ENCODE results near the gene UNC45A. TPM values are rescaled to one million over a fixed set of nuclear protein-coding genes. Genes with fewer than 3 reads are reported as not detected.

Gene UNC45A
- total RNA-seq, 1 donor from 2014 or later = 102 TPM

DNA sequence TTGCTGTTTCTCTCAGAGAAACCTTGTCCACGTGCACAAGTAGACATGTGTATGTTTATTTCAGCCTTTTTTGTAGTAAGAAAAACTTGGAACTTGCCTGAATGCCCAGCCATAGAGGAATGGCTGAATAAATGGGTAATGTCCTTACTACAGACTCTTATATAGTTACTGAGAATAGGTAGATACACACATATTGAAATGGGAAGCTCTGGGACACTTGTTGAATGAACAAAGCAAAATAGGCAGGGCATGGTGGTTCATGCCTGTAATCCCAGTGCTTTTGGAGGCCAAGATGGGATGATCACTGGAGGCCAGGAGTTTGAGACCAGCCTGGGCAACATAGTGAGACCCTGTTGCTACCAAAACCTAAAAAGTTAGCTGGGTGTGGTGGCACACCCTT, 1.7 kb downstream of the UNC45A start:
- Mint-ChIP-seq H3K27ac (ENCODE audit: unreplicated experiment) (no peak overlapping the region), H3K9me3 (ENCODE audit: unreplicated experiment) (no peaks in the 10 kb centered on the region), H3K36me3 (ENCODE audit: low read depth, unreplicated experiment) (peaks cover 20% of the 10 kb centered on the region), H3K27me3 (ENCODE audit: unreplicated experiment) (peaks cover 2% of the 10 kb centered on the region), H3K4me3 (ENCODE audit: unreplicated experiment) (peak overlapping the region; percentile 90), H3K4me1 (ENCODE audit: unreplicated experiment) (peaks cover 16% of the 10 kb centered on the region)
- no peak for TF ChIP-seq CTCF (IDR thresholded peaks at IDR 0.05; ENCODE audit: unreplicated experiment)
- no peak for DNase-seq (ENCODE audit: low spot score)

GRCh38 chr15:90938261-90938660, 3.2 kb downstream of the UNC45A start:
- Mint-ChIP-seq H3K27me3 (ENCODE audit: unreplicated experiment) (no peaks in the 10 kb centered on the region), H3K4me3 (ENCODE audit: unreplicated experiment) (peak overlapping the region; percentile 19), H3K27ac (ENCODE audit: unreplicated experiment) (no peak overlapping the region), H3K4me1 (ENCODE audit: unreplicated experiment) (peaks cover 16% of the 10 kb centered on the region), H3K9me3 (ENCODE audit: unreplicated experiment) (no peaks in the 10 kb centered on the region), H3K36me3 (ENCODE audit: low read depth, unreplicated experiment) (peaks cover 20% of the 10 kb centered on the region)
- no peak for TF ChIP-seq CTCF (IDR thresholded peaks at IDR 0.05; ENCODE audit: unreplicated experiment)
- DNase-seq (ENCODE audit: low spot score) = no peak

- peaks cover 10% of the 10 kb centered on the region for H3K4me1 Mint-ChIP-seq (ENCODE audit: unreplicated experiment)
- H3K27ac Mint-ChIP-seq (ENCODE audit: unreplicated experiment) = no peak overlapping the region
- no peaks in the 10 kb centered on the region for H3K9me3 Mint-ChIP-seq (ENCODE audit: unreplicated experiment)
- TF ChIP-seq CTCF (IDR thresholded peaks at IDR 0.05; ENCODE audit: unreplicated experiment) = no peak
- DNase-seq (ENCODE audit: low spot score) = no peak
- no peak overlapping the region for H3K4me3 Mint-ChIP-seq (ENCODE audit: unreplicated experiment)
- peaks cover 25% of the 10 kb centered on the region for H3K36me3 Mint-ChIP-seq (ENCODE audit: low read depth, unreplicated experiment)
- no peaks in the 10 kb centered on the region for H3K27me3 Mint-ChIP-seq (ENCODE audit: unreplicated experiment)
These were observed 4.7 kb downstream of the UNC45A start for GRCh38 chr15:90939756-90940155.

- Mint-ChIP-seq H3K4me3 (ENCODE audit: unreplicated experiment) (peak overlapping the region; percentile 13), H3K27ac (ENCODE audit: unreplicated experiment) (peak overlapping the region; percentile 17), H3K4me1 (ENCODE audit: unreplicated experiment) (peaks cover 8% of the 10 kb centered on the region), H3K27me3 (ENCODE audit: unreplicated experiment) (no peaks in the 10 kb centered on the region), H3K9me3 (ENCODE audit: unreplicated experiment) (no peaks in the 10 kb centered on the region), H3K36me3 (ENCODE audit: low read depth, unreplicated experiment) (peaks cover 29% of the 10 kb centered on the region)
- no peak for TF ChIP-seq CTCF (IDR thresholded peaks at IDR 0.05; ENCODE audit: unreplicated experiment)
- DNase-seq (ENCODE audit: low spot score) = no peak
These were observed 6.0 kb downstream of the UNC45A start for GRCh38 chr15:90941038-90941437.

DNA sequence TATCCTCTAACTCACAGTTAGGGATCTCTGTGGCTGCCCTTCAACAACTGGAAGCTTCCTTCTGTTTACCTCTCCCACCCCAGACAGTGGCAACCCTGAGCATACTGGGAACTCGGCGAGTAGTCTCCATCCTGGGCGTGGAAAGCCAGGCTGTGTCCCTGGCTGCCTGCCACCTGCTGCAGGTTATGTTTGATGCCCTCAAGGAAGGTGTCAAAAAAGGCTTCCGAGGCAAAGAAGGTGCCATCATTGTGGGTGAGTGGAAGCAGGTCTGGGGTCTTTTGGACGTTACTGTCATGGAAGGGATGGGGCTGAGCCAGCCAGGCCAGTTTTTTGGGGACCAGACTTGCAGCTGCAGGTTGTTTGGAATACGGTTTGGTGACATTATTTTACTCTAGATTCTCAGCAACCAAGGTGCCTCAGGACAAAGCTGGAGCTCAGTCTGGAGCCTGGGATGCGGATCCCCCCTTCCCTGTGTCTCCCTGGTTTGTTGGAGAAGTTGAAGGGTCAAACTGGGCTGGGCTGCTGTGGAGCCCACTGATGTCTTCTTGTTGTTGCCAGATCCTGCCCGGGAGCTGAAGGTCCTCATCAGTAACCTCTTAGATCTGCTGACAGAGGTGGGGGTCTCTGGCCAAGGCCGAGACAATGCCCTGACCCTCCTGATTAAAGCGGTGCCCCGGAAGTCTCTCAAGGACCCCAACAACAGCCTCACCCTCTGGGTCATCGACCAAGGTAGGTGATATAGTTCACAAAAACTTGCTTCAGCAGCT, 7.5 kb downstream of the UNC45A start:
- DNase-seq (ENCODE audit: low spot score) = no peak
- H3K4me3 Mint-ChIP-seq (ENCODE audit: unreplicated experiment) = no peak overlapping the region
- H3K27ac Mint-ChIP-seq (ENCODE audit: unreplicated experiment) = no peak overlapping the region
- no peaks in the 10 kb centered on the region for H3K27me3 Mint-ChIP-seq (ENCODE audit: unreplicated experiment)
- TF ChIP-seq CTCF (IDR thresholded peaks at IDR 0.05; ENCODE audit: unreplicated experiment) = no peak
- H3K9me3 Mint-ChIP-seq (ENCODE audit: unreplicated experiment) = no peaks in the 10 kb centered on the region
- no peaks in the 10 kb centered on the region for H3K4me1 Mint-ChIP-seq (ENCODE audit: unreplicated experiment)
- H3K36me3 Mint-ChIP-seq (ENCODE audit: low read depth, unreplicated experiment) = peaks cover 24% of the 10 kb centered on the region

All from endothelial cell (in vitro differentiated cells).